ENCODE results near the gene MMP2.

MMP2 gene

GRCh38 chr16:55469821-55470532 lies 9.0 kb upstream of the MMP2 start:
- no peak for DNase-seq

GRCh38 chr16:55470533-55471371 lies 8.2 kb upstream of the MMP2 start:
- no peak for DNase-seq

- DNase-seq: peak; percentile 93
Measured at GRCh38 chr16:55471448-55472097, 7.4 kb upstream of the MMP2 start.

- no peak for DNase-seq
Measured at GRCh38 chr16:55473587-55473986, 5.4 kb upstream of the MMP2 start.

- no peak for DNase-seq
Measured at GRCh38 chr16:55474821-55475220, 4.2 kb upstream of the MMP2 start.

GRCh38 chr16:55475919-55476318 lies 3.1 kb upstream of the MMP2 start:
- DNase-seq: no peak

GRCh38 chr16:55476625-55477533 lies 2.1 kb upstream of the MMP2 start:
- DNase-seq: no peak

- no peak for DNase-seq
Measured at GRCh38 chr16:55477736-55478135, 1.3 kb upstream of the MMP2 start.

- no peak for DNase-seq
Measured at GRCh38 chr16:55479430-55480140, 587 bp downstream of the MMP2 start.

GRCh38 chr16:55480228-55480655 lies 1.2 kb downstream of the MMP2 start:
- peak; percentile 15 for DNase-seq

GRCh38 chr16:55481023-55481422 lies 2.0 kb downstream of the MMP2 start:
- no peak for DNase-seq

GRCh38 chr16:55482056-55482455 lies 3.1 kb downstream of the MMP2 start:
- DNase-seq: no peak

GRCh38 chr16:55487048-55487803 lies 8.2 kb downstream of the MMP2 start:
- DNase-seq: no peak

- DNase-seq: peak; percentile 70
Measured at GRCh38 chr16:55488306-55488705, 9.3 kb downstream of the MMP2 start.

- DNase-seq: no peak
Measured at GRCh38 chr16:55489119-55489955, 10.3 kb downstream of the MMP2 start.

GRCh38 chr16:55489956-55490265 lies 10.9 kb downstream of the MMP2 start:
- DNase-seq: no peak

- DNase-seq: no peak
Measured at GRCh38 chr16:55490301-55490700, 11.3 kb downstream of the MMP2 start.

- no peak for DNase-seq
Measured at GRCh38 chr16:55491691-55492090, 12.7 kb downstream of the MMP2 start.

- DNase-seq: no peak
Measured at GRCh38 chr16:55492756-55493380, 13.9 kb downstream of the MMP2 start.

- DNase-seq: peak; percentile 72
Measured at GRCh38 chr16:55494994-55495421, 16.0 kb downstream of the MMP2 start.

All from kidney glomerular epithelial cell (primary cell).